ENCODE results near the gene HCN4. TPM values are rescaled to one million over a fixed set of nuclear protein-coding genes. Genes with fewer than 3 reads are reported as not detected.

Gene HCN4
- total RNA-seq, 1 experiment from 2014 or later, result not detected

DNA sequence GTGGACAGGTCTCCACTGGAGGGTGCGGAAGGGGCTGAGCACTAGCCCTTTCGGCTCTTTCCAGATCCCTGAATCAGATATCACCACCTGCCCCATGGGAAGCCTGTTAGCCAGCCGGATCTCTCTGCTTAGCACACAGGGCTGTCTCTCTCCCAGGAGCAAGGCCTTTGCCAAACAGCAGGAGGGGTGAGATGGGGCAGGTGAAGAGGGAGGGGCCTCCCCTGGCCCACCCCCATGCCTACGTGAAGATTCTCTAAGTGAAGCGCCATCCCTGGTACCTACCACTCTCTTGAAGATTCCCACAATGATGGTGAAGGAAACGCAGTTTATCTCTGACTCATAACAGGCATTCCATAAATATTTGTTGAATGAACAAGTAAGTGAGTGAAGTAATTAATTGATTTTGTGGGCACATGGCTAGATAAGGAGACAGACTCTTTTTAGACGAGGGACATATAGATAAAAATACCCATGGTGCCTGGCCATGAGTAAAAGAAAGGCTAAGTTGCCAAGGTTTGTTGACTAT is 19.6 kb upstream of the HCN4 start:
- H3K4me1 ChIP-seq (replicated peaks), result peaks cover 12% of the 10 kb centered on the region
- no peaks in the 10 kb centered on the region for H3K27me3 ChIP-seq (replicated peaks)
- no peak overlapping the region for H3K4me3 ChIP-seq
- no peaks in the 10 kb centered on the region for H3K36me3 ChIP-seq
- H3K27ac ChIP-seq, result no peak overlapping the region
- H3K9me3 ChIP-seq (replicated peaks), result no peaks in the 10 kb centered on the region
- peak in 1 of 2 experiments; percentile 31 for DNase-seq (ENCODE audit: low read depth in 1 of 2, low spot score in 2 of 2)

DNA sequence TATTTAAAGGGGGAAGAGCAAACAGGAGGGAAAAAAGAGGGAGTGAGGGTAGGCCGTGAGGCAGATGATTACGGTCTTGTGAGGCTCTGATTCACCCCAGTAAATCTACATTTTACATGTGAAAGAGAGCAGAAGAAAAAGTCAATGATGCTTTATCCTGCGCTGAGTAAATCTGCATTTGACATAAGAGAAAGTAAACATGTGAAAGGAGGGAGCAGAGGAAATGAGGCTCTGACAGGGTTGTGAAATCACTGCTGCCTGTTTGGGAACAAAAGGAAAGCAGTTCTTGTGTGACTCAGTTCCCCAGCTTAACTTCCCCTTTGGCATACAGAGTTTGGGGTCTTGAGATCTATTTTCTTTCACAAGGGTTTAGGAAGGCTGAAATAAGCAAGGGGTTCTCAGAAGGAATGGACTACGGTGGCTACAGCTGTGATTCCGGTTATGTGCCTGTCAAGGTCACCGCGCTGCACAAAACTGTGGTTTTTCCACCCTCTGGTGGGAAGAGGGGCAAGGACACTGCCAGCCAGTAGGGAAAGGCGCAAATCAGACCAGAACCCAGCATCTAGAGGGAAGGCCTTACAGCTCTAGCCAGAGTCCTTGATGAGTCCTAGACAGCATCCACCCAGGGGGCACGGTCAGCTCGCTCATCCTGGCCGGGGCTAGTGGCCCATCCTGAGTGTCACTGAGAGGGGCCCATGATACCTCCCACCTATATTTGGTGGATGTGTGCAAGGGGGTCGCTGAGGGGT is 18.9 kb upstream of the HCN4 start:
- DNase-seq (ENCODE audit: low read depth in 1 of 2, low spot score in 2 of 2), result no peak
- H3K9me3 ChIP-seq (replicated peaks), result no peaks in the 10 kb centered on the region
- H3K27ac ChIP-seq, result no peak overlapping the region
- no peak overlapping the region for H3K4me3 ChIP-seq
- no peaks in the 10 kb centered on the region for H3K36me3 ChIP-seq
- H3K27me3 ChIP-seq (replicated peaks), result no peaks in the 10 kb centered on the region
- H3K4me1 ChIP-seq (replicated peaks), result peaks cover 12% of the 10 kb centered on the region

DNA sequence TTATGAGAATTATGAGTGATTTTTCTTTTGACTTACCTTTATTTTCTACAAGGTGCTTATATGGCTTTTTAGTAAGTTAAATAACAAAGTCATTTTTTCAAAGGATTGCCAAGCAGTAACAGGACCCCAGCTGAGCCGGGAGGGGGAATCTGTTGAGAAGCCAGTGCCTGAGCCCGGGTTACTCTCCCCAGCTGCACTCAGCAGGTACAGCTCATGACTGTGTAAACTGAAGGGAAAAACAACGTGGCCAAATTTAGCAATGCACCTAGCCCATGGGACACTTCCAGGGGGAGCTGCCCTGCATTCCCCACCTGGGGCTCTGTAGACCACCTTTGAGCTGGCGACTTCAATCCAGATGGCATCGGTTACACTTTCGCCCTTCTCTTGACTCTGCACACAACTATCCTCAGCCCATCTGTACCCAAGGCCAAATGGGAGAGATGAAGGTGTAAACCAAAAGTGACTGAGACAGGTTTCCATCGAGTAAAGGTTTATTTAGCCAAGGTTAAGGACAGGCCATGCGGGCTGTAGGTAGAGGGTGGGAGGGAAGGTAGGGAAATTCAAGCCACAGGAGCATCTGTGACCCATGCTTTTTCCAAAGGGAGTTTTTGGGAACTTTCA is 18.2 kb upstream of the HCN4 start:
- H3K36me3 ChIP-seq, result no peaks in the 10 kb centered on the region

DNA sequence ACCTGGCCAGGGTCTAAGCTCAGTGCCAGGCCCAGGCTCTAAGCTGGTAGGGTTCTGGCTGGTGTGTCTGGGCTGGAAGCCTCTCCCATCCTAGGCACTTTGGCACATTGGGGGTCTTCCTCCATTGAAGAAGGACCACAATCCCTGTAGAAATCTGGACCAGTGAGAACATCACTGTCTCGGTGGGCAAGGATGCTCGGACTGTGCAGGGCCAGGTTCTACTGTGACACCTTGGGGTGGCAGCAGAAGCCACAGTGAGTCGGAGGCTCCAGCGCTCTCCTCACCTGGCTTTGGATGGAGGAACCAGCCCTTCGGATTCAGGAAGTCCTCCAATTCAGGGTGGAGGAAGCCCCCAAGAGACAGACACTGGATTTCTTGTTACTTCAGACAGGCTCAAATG is 17.5 kb upstream of the HCN4 start:
- Histone ChIP-seq H3K27ac (no peak overlapping the region), H3K36me3 (no peaks in the 10 kb centered on the region), H3K4me3 (no peak overlapping the region), H3K4me1 (replicated peaks) (peaks cover 12% of the 10 kb centered on the region), H3K9me3 (replicated peaks) (no peaks in the 10 kb centered on the region), H3K27me3 (replicated peaks) (no peaks in the 10 kb centered on the region)
- DNase-seq (ENCODE audit: low read depth in 1 of 2, low spot score in 2 of 2), result no peak

More for the DNA sequence above, 18.2 kb upstream of the HCN4 start:
- no peaks in the 10 kb centered on the region for H3K27me3 ChIP-seq (replicated peaks)
- no peak overlapping the region for H3K4me3 ChIP-seq
- H3K4me1 ChIP-seq (replicated peaks), result peaks cover 12% of the 10 kb centered on the region
- no peak overlapping the region for H3K27ac ChIP-seq
- no peak for DNase-seq (ENCODE audit: low read depth in 1 of 2, low spot score in 2 of 2)
- no peaks in the 10 kb centered on the region for H3K9me3 ChIP-seq (replicated peaks)

DNA sequence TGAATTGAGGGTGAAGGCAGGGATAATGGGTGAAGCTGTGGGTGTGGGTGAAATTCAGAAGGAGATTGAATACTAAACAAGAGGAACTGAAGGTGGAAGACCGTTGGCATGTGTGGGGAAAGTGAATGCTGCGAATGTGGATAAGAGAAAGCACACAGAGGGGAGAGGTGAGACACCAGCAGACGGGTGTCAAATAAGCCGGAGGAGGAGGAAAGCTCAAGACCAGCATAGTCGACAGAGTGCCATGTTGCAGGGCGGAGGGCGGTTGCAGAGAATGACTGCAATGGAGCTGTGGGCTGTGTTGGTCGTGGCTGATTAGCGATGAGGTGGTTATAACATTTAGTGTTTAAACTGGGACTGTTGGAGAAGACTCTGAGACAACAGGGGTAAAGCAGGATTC is 16.4 kb upstream of the HCN4 start:
- Histone ChIP-seq H3K4me1 (replicated peaks) (peaks cover 12% of the 10 kb centered on the region), H3K27me3 (replicated peaks) (no peaks in the 10 kb centered on the region), H3K36me3 (no peaks in the 10 kb centered on the region), H3K4me3 (no peak overlapping the region), H3K9me3 (replicated peaks) (no peaks in the 10 kb centered on the region), H3K27ac (no peak overlapping the region)
- no peak for DNase-seq (ENCODE audit: low read depth in 1 of 2, low spot score in 2 of 2)

DNA sequence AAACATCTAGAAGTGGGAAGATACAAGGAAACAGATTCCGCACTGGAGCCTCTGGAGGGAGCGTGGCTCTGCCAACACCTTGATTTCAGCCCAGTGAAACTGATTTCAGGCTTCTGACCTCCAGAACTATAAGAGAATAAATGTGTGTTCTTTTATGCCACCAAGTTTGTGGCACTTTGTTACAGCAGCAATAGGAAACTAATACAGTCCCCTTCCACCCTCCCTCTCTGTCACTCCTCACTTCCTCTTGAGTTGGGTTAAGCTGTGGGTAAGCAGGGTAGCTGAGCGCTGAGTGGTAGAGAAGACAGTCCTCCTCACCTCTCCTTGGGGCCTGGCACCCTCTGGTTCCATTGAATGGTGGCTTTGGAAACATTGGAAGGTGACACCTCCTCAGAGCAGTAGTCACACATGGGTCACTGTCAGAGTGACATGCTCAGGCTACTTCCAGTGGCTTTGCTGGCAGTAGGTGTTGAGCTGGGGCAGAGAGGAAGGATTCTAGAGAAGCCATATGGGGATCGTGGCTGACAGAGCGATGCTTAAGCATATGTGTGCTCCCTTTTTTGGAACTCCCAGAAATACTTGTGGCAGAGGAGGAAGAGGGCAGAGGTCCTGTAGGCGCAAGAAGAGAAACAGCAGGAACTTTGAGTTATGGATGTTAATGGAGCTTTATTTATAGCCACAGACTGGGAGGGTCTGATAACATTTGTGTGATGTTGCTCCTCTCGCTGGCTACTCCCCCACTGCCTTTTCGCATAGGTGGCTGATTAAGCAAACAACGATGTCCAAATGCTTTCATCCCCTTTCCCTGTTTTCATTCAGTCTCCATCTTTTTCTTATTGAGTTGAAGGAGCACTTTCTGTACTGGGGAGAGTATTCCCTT is 14.8 kb upstream of the HCN4 start:
- DNase-seq (ENCODE audit: low read depth in 1 of 2, low spot score in 2 of 2), result no peak
- Histone ChIP-seq H3K4me3 (no peak overlapping the region), H3K27ac (no peak overlapping the region), H3K9me3 (replicated peaks) (no peaks in the 10 kb centered on the region), H3K4me1 (replicated peaks) (peaks cover 9% of the 10 kb centered on the region), H3K27me3 (replicated peaks) (no peaks in the 10 kb centered on the region), H3K36me3 (no peaks in the 10 kb centered on the region)

DNA sequence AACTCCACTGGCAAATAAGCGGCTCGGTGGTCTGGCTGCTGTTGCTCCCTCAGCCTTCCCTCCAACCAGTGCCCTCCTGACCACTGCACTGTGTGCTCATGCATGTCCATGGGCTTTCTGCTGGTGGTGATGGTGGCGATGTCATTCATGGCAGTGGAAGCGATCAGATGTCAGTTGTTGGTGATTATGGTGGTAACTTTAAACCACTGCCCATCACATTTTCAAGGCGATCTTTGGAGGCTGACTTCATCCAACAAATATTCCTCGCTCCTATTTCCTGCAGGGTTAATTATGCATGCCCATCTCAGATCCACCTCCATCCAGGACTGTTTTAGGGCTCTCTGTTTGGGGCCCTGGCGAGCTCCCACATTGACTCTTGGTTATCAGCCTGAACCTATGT is 13.4 kb upstream of the HCN4 start:
- H3K9me3 ChIP-seq (replicated peaks), result no peaks in the 10 kb centered on the region
- H3K4me3 ChIP-seq, result no peak overlapping the region
- H3K27ac ChIP-seq, result no peak overlapping the region
- H3K27me3 ChIP-seq (replicated peaks), result no peaks in the 10 kb centered on the region
- H3K4me1 ChIP-seq (replicated peaks), result no peaks in the 10 kb centered on the region
- no peak for DNase-seq (ENCODE audit: low read depth in 1 of 2, low spot score in 2 of 2)
- H3K36me3 ChIP-seq, result no peaks in the 10 kb centered on the region

DNA sequence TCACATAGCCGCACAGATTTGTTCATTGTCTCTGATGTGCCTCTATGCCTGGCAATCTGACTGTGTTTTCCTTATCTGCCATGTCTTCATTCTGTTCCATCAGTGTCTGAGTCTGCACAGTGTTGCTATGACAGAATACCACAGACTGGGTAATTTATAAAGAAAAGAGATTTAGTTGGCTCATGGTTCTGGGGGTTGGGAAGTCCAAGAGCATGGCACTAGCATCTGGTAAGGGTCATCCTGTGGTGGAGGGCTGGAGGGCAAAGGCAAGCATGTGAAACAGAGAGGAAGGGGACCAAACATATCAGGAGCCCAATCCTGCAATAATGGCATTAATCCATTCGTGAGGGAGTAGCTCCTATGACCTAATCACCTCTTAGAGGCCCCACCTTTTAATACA is 11.9 kb upstream of the HCN4 start:
- no peak for DNase-seq (ENCODE audit: low read depth in 1 of 2, low spot score in 2 of 2)
- no peaks in the 10 kb centered on the region for H3K27me3 ChIP-seq (replicated peaks)
- no peak overlapping the region for H3K27ac ChIP-seq
- no peaks in the 10 kb centered on the region for H3K36me3 ChIP-seq
- H3K4me3 ChIP-seq, result no peak overlapping the region
- no peaks in the 10 kb centered on the region for H3K4me1 ChIP-seq (replicated peaks)
- H3K9me3 ChIP-seq (replicated peaks), result no peaks in the 10 kb centered on the region

DNA sequence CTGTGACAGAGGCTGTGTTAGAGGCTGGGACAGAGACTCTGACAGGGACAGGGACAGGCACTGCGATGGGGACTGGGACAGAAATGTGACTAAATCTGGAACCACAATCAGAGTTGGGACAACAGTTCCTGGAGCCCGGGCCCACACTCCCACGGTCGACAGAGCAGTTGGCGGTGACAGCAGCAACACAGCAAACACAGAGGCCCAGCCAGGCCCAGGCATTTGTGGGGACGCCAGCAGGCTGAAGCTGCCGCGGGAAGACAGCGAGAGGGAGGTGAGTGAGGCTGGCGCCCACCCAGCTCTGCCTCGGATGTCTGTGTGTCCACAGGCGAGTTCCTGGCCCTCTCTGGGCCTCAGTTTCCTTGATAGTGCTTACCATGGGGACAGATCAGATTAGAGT is 9.3 kb upstream of the HCN4 start:
- Histone ChIP-seq H3K4me3 (no peak overlapping the region), H3K4me1 (replicated peaks) (no peaks in the 10 kb centered on the region), H3K9me3 (replicated peaks) (no peaks in the 10 kb centered on the region), H3K36me3 (no peaks in the 10 kb centered on the region), H3K27me3 (replicated peaks) (peaks cover 5% of the 10 kb centered on the region), H3K27ac (no peak overlapping the region)
- no peak for DNase-seq (ENCODE audit: low read depth in 1 of 2, low spot score in 2 of 2)

DNA sequence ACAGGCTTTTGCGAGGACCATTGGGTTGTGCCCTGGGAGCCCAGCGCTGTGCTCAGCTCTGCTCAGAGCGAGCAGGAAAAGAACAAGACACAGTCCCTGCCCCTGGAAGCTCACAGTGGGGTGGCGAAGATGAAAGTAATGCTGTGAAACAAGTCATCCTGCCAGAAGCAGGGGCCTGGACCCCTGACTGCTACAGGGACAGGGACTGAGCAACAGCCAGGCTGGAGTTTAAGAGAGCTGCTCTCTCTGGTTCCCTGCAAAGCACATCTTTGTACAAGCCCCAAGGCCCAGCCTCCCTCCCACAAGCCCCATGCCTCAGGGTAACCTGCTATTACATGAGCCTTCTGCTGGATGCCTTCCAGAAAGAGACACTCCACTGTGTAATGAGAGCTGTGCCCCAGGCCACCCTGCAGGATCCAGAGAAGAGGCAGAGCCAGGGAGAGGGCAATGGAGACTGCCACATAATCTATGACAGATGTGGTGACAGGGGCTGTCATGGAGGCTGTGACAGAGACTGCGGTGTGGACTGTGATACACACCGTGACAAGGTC is 7.1 kb upstream of the HCN4 start:
- Histone ChIP-seq H3K36me3 (no peaks in the 10 kb centered on the region), H3K9me3 (replicated peaks) (no peaks in the 10 kb centered on the region), H3K4me3 (no peak overlapping the region), H3K4me1 (replicated peaks) (no peaks in the 10 kb centered on the region), H3K27me3 (replicated peaks) (peaks cover 24% of the 10 kb centered on the region), H3K27ac (no peak overlapping the region)
- no peak for DNase-seq (ENCODE audit: low read depth in 1 of 2, low spot score in 2 of 2)

DNA sequence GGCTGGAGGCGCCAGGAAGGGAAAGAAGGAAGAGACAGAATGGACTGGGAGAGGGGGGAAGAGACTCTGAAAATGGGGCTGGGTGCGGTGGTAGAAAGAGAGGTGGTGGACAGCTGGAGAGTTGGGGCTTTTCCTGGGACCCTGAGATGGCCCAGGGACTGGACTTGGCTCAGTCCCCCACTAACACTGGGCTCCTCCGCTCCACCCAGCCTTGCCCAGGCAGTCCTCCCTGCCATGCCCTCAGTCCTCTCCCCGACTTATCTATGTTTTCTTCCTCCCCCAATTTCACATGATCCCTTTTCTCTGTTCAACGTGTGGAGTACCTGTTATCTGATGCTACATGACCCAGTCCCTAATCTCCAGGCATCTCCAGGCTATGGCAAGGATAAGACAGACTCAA is 6.3 kb upstream of the HCN4 start:
- H3K9me3 ChIP-seq (replicated peaks), result no peaks in the 10 kb centered on the region
- DNase-seq (ENCODE audit: low read depth in 1 of 2, low spot score in 2 of 2), result no peak
- no peaks in the 10 kb centered on the region for H3K4me1 ChIP-seq (replicated peaks)
- H3K27me3 ChIP-seq (replicated peaks), result peaks cover 32% of the 10 kb centered on the region
- H3K36me3 ChIP-seq, result no peaks in the 10 kb centered on the region
- H3K4me3 ChIP-seq, result no peak overlapping the region
- H3K27ac ChIP-seq, result no peak overlapping the region

DNA sequence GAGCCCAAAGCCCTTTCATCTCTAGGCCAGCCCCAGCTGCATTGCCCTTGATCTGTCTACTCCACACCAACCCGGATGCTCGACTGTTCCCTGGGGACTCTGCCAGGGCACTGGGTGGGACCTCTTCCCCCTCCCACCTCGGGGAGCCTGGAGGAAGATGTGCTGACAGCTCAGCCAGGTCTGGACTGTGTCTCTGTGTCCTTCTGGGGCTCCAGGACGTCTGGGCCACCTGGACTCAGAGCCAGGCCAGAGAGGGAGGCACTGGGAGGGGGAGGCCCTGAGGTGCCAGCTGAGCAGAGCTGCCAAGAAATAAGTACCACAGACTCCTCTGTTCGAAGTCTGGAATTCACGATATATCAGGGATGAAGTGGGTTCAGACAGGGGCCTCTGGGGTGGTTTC is 5.8 kb upstream of the HCN4 start:
- H3K4me3 ChIP-seq, result no peak overlapping the region
- no peaks in the 10 kb centered on the region for H3K4me1 ChIP-seq (replicated peaks)
- no peaks in the 10 kb centered on the region for H3K9me3 ChIP-seq (replicated peaks)
- H3K36me3 ChIP-seq, result no peaks in the 10 kb centered on the region
- no peak overlapping the region for H3K27ac ChIP-seq
- DNase-seq (ENCODE audit: low read depth in 1 of 2, low spot score in 2 of 2), result no peak
- peaks cover 35% of the 10 kb centered on the region for H3K27me3 ChIP-seq (replicated peaks)

DNA sequence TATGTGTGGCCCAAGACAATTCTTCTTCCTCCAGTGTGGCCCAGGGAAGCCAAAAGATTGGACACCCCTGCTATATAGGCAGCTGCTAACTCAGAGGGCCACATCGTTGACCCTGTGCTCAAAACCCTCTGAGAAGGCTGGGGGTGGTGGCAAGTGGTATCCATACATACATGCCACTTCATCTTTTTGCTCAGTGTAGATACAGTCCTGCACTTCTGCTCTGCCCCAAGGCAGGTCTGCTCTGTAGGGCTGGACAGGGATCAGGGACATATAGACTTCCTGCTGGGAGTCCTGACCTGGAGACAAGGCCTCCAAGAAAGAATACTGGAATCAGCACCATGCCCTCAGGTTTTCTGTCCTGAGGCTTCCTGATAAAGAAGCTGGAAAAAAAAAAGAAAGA is 4.5 kb upstream of the HCN4 start:
- Histone ChIP-seq H3K36me3 (no peaks in the 10 kb centered on the region), H3K27ac (no peak overlapping the region), H3K27me3 (replicated peaks) (peaks cover 49% of the 10 kb centered on the region), H3K4me3 (no peak overlapping the region), H3K4me1 (replicated peaks) (peaks cover 5% of the 10 kb centered on the region), H3K9me3 (replicated peaks) (no peaks in the 10 kb centered on the region)
- DNase-seq (ENCODE audit: low read depth in 1 of 2, low spot score in 2 of 2), result no peak
